ENCODE data around the gene SFI1. TPM values are rescaled to one million over a fixed set of nuclear protein-coding genes. Genes with fewer than 3 reads are reported as not detected.
A peak's percentile ranks its signal among the peaks of the same experiment; 100 is the strongest.

Gene SFI1
- total and polyA plus RNA-seq, 2 experiments from 2014 or later, result 16.1 to 23.3 TPM

DNA sequence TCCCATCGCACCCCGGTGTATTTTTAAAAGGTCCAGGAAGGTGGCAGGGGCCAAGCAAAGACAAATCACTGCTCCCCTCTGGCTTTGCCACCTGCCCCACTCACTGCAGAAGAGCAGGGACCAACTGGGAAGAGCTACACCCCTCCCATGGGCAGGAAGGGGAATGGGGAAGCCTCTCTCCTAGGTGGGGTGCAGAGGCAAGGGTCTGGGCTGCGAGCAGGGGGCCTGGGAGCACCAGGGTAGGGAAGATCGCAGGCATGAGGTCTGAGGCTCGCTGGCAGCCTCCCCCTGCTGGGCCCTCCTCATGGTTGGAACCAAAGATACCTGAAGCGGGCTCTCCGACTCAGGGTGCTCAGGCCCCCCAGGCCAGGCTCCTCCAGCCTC lies 128.9 kb downstream of the SFI1 start:
- Histone ChIP-seq H4K20me1 (ENCODE audit: insufficient read depth, poor library complexity, severe bottlenecking) (peaks cover 45% of the 10 kb centered on the region), H3K4me3 (no peak overlapping the region), H3K9me3 (ENCODE audit: low read depth) (no peaks in the 10 kb centered on the region), H3K27me3 (no peaks in the 10 kb centered on the region), H3K9me2 (replicated peaks; ENCODE audit: insufficient read depth) (no peaks in the 10 kb centered on the region), H3K4me1 (ENCODE audit: insufficient read depth) (peaks cover 31% of the 10 kb centered on the region), H3K27ac (peak overlapping the region; percentile 16), H3K79me2 (peaks cover 73% of the 10 kb centered on the region), H3K4me2 (peak overlapping the region; percentile 12), H2AFZ (no peak overlapping the region), H3K36me3 (replicated peaks; ENCODE audit: insufficient read depth, low read depth) (no peaks in the 10 kb centered on the region)
- no peak for DNase-seq (ENCODE audit: low spot score)
- TF ChIP-seq EZH2 (IDR thresholded peaks at IDR 0.05; ENCODE audit: borderline replicate concordance), result no peak
- TF ChIP-seq, protein P1, sequence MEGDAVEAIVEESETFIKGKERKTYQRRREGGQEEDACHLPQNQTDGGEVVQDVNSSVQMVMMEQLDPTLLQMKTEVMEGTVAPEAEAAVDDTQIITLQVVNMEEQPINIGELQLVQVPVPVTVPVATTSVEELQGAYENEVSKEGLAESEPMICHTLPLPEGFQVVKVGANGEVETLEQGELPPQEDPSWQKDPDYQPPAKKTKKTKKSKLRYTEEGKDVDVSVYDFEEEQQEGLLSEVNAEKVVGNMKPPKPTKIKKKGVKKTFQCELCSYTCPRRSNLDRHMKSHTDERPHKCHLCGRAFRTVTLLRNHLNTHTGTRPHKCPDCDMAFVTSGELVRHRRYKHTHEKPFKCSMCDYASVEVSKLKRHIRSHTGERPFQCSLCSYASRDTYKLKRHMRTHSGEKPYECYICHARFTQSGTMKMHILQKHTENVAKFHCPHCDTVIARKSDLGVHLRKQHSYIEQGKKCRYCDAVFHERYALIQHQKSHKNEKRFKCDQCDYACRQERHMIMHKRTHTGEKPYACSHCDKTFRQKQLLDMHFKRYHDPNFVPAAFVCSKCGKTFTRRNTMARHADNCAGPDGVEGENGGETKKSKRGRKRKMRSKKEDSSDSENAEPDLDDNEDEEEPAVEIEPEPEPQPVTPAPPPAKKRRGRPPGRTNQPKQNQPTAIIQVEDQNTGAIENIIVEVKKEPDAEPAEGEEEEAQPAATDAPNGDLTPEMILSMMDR (IDR thresholded peaks at IDR 0.05; ENCODE audit: poor library complexity), result no peak
- no peak for TF ChIP-seq EZH2phosphoT487 (IDR thresholded peaks at IDR 0.05; ENCODE audit: low read depth, severe bottlenecking, unreplicated experiment)
- 98% methylated on average over 6 of the region's 7 CpGs for WGBS (ENCODE audit: low lambda C conversion rate, missing lambda C conversion rate)

DNA sequence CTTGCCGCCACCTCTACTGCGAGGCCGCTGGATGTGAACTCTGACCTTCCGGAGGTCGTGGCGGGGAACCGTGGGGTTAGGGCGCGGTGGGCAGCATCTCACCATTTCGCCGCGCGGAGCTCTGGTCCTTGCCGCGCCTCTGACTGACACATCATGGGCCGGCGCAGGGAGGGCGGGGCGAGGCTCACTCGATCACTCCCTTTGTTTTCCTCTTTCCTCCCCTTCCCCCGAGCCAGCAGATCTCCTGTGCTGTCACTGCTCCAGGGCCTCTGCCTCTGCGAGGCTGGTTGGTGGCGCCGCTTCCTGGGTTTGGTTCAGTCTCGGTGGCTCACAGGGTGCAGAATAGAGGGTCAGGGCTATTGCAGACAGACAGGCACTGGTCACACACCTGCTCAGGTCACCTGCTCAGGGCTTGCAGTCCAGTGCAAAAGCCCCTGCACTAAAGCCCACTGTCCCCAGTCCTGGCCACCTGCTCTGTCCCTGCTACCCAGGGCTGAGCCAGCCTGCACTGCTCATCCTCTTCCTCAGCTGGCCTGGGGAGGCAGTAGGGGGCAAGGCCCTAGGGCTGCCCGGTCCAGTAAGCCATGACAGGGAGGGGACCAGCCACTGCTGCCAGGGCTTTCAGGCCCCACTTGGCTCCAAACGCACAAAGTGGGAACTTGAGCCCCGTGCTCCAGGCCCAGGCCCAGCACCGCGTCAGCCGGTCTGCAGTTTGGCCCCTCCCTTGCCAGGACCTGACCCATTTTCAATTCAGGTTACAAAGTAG lies 129.5 kb downstream of the SFI1 start:
- no peaks in the 10 kb centered on the region for H3K27me3 ChIP-seq
- no peaks in the 10 kb centered on the region for H3K9me2 ChIP-seq (replicated peaks; ENCODE audit: insufficient read depth)
- no peaks in the 10 kb centered on the region for H3K36me3 ChIP-seq (replicated peaks; ENCODE audit: insufficient read depth, low read depth)
- no peak for TF ChIP-seq EZH2phosphoT487 (IDR thresholded peaks at IDR 0.05; ENCODE audit: low read depth, severe bottlenecking, unreplicated experiment)
- TF ChIP-seq, protein P1 (IDR thresholded peaks at IDR 0.05; ENCODE audit: poor library complexity), result no peak
- no peak for TF ChIP-seq EZH2 (IDR thresholded peaks at IDR 0.05; ENCODE audit: borderline replicate concordance)
- no peak overlapping the region for H3K4me3 ChIP-seq
- peaks cover 45% of the 10 kb centered on the region for H4K20me1 ChIP-seq (ENCODE audit: insufficient read depth, poor library complexity, severe bottlenecking)
- peaks cover 73% of the 10 kb centered on the region for H3K79me2 ChIP-seq
- H3K27ac ChIP-seq, result peak overlapping the region; percentile 64
- H3K4me2 ChIP-seq, result peak overlapping the region; percentile 12
- 65% methylated on average over 25 of the region's 31 CpGs for WGBS (ENCODE audit: low lambda C conversion rate, missing lambda C conversion rate)
- H2AFZ ChIP-seq, result no peak overlapping the region
- peak; percentile 55 for DNase-seq (ENCODE audit: low spot score)
- peaks cover 31% of the 10 kb centered on the region for H3K4me1 ChIP-seq (ENCODE audit: insufficient read depth)
- H3K9me3 ChIP-seq (ENCODE audit: low read depth), result no peaks in the 10 kb centered on the region

DNA sequence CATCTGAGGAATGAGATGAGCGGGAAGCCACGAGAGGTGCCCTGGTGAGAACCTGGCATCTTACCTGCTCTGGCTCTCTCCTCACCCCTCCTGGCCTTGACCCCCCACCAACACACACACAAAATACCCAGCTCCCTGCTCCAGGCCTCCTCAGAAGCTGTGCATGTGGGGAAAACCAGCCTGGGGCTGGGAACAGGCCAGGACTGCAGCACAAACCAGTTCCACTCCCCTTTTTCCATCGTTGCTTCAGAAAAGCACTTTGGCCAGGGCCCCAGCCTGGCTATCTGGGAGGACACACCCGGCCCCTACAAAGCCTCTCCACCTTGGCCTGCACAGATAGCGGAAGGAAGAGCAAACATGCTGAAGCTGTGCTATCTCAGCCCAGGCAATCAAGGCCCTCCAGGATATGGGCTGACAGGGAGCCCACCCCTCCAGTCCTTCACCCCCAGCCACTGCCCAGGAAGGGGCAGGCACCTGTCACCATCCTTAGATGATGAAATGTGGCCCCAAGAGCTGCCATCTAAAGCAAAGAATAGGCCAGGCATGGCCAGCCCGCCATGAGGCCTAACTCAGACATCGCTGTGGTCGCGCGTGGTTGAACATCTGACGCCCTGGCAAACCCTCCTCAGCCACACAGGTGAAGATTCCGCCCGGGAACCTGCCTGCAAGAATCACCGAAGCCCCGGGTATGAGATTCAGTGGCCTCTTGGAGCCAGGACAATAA lies 130.3 kb downstream of the SFI1 start:
- DNase-seq (ENCODE audit: low spot score), result peak; percentile 69
- H3K4me3 ChIP-seq, result no peak overlapping the region
- H3K79me2 ChIP-seq, result peaks cover 76% of the 10 kb centered on the region
- TF ChIP-seq EZH2 (IDR thresholded peaks at IDR 0.05; ENCODE audit: borderline replicate concordance) (no peak), EZH2phosphoT487 (IDR thresholded peaks at IDR 0.05; ENCODE audit: low read depth, severe bottlenecking, unreplicated experiment) (no peak)
- TF ChIP-seq, protein P1 (IDR thresholded peaks at IDR 0.05; ENCODE audit: poor library complexity), result no peak
- H3K9me2 ChIP-seq (replicated peaks; ENCODE audit: insufficient read depth), result no peaks in the 10 kb centered on the region
- H3K27ac ChIP-seq, result peak overlapping the region; percentile 64
- peak overlapping the region; percentile 51 for H3K4me2 ChIP-seq
- no peak overlapping the region for H2AFZ ChIP-seq
- peaks cover 34% of the 10 kb centered on the region for H3K4me1 ChIP-seq (ENCODE audit: insufficient read depth)
- no peaks in the 10 kb centered on the region for H3K9me3 ChIP-seq (ENCODE audit: low read depth)
- H4K20me1 ChIP-seq (ENCODE audit: insufficient read depth, poor library complexity, severe bottlenecking), result peaks cover 45% of the 10 kb centered on the region
- no peaks in the 10 kb centered on the region for H3K27me3 ChIP-seq
- WGBS (ENCODE audit: low lambda C conversion rate, missing lambda C conversion rate), result 81% methylated on average over 14 of the region's 15 CpGs
- no peaks in the 10 kb centered on the region for H3K36me3 ChIP-seq (replicated peaks; ENCODE audit: insufficient read depth, low read depth)

Data from hepatocyte (in vitro differentiated cells).